Measurements from ENCODE around the gene LGMN. TPM values are rescaled to one million over a fixed set of nuclear protein-coding genes. Genes with fewer than 3 reads are reported as not detected.

Gene LGMN
- total and polyA plus RNA-seq, 9 of the 15 experiments (the other 6 are each of a cell fraction or from before 2014, with no cell fraction given) = 0.05 to 1.4 (median 0.43) TPM; not detected in 2

DNA sequence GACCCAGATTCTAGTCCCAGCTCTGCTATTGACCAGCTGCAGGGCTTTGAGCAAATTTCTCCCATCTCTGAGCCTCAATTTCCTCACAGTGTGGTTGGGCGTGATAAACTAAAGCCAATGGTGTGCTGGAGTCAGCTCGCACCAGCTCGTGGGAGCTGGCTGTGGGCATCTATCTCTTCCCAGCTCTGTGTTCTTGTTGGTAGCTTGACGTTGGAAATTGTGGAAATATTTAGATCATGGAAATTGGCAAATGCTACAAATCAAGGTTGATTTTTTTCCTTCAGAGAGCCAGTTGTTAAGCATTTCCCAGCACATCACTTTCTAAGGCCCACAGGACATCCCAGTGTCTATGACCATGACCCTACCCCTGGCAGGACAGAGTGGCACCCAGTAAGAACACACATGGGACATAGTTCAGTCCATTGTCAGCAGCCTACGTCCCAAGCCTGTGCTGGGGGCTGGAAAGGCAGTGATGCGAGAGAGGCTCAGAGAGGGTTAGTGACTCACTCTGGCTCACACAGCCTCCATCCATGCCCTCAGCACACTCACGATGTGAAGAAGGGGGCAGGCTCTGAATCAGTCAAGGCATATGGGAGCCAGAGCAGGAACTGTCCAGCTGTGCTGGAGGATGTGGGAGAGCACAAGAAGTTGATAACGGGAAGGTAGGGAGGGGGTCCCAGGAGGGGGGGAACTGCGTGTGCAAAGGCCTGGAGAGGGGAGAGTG lies 77.6 kb downstream of the LGMN start:
- DNase-seq (ENCODE audit: extremely low read depth in 1 of 4, low spot score in 3 of 4) (no peak), ATAC-seq (no peak), FAIRE-seq (no peak)
- H2AFZ ChIP-seq (ENCODE audit: low read depth, low read length) = no peak overlapping the region
- no peaks in the 10 kb centered on the region for H3K36me3 ChIP-seq (ENCODE audit: control insufficient read depth, insufficient read depth, low read length)
- peaks cover 0 to 12% of the 10 kb centered on the region in 2 experiments; a peak in 1 of 5 replicates for H3K27me3 ChIP-seq (ENCODE audit: control insufficient read depth in 2 of 2, insufficient read depth in 2 of 2, low read length in 2 of 2)
- no peaks in the 10 kb centered on the region for H3K9me3 ChIP-seq (replicated peaks; ENCODE audit: control insufficient read depth, insufficient read depth, low read depth, low read length)
- no peak overlapping the region for H3K27ac ChIP-seq (ENCODE audit: extremely low read depth, low read depth, low read length)
- TF ChIP-seq RBM25 (IDR thresholded peaks at IDR 0.05; ENCODE audit: low read depth, low read length, severe bottlenecking) (no peak), NR3C1 (CRISPR knock-in tag; IDR thresholded peaks at IDR 0.05) (no peak), RAD21 (CRISPR knock-in tag; conservative IDR thresholded peaks at IDR 0.05 in 1 of 2, IDR thresholded peaks at IDR 0.05 in 1 of 2) (no peak), ZFP36 (IDR thresholded peaks at IDR 0.05; ENCODE audit: low read depth, low read length, partially characterized antibody) (peak; percentile 26), GABPA (tag; conservative IDR thresholded peaks at IDR 0.05; ENCODE audit: low read depth) (no peak), ZC3H11A (IDR thresholded peaks at IDR 0.05; ENCODE audit: low read depth, low read length) (no peak)
- ChIA-PET POLR2A (no interaction called here), CTCF (ENCODE audit: low intra/inter-chr PET ratio) (no interaction called here)
- no peaks in the 10 kb centered on the region for H4K20me1 ChIP-seq (replicated peaks; ENCODE audit: control insufficient read depth, insufficient read depth, low read length)
- BruUV-seq (replicated peaks) = no TSS peak
- intact Hi-C loops (cut with micrococcal nuclease) = no loop called here
- in situ Hi-C loops (cut with MboI) = no loop called here
- no peaks in the 10 kb centered on the region; a peak in 3 of 5 replicates for H3K4me1 ChIP-seq (replicated peaks in 1 of 2; ENCODE audit: control insufficient read depth in 2 of 2, insufficient read depth in 2 of 2, low read length in 2 of 2)
- no peak overlapping the region for H3K4me3 ChIP-seq
- whole genome bisulfite sequencing (ENCODE audit: insufficient coverage, low coverage, missing lambda C conversion rate) = 4% methylated on average over 7 of the region's 9 CpGs
- H3K79me2 ChIP-seq (ENCODE audit: control insufficient read depth, insufficient read depth, low read length) = no peaks in the 10 kb centered on the region
- H3K9me1 ChIP-seq (ENCODE audit: control insufficient read depth, insufficient read depth, low read length) = peaks cover 3% of the 10 kb centered on the region
- H3K9ac ChIP-seq (ENCODE audit: insufficient read depth in 1 of 2, low read depth in 2 of 2, low read length in 2 of 2) = no peak overlapping the region
- H3K4me2 ChIP-seq (ENCODE audit: insufficient read depth, low read length) = no peak overlapping the region
